ENCODE data around the gene TECTB.

DNA sequence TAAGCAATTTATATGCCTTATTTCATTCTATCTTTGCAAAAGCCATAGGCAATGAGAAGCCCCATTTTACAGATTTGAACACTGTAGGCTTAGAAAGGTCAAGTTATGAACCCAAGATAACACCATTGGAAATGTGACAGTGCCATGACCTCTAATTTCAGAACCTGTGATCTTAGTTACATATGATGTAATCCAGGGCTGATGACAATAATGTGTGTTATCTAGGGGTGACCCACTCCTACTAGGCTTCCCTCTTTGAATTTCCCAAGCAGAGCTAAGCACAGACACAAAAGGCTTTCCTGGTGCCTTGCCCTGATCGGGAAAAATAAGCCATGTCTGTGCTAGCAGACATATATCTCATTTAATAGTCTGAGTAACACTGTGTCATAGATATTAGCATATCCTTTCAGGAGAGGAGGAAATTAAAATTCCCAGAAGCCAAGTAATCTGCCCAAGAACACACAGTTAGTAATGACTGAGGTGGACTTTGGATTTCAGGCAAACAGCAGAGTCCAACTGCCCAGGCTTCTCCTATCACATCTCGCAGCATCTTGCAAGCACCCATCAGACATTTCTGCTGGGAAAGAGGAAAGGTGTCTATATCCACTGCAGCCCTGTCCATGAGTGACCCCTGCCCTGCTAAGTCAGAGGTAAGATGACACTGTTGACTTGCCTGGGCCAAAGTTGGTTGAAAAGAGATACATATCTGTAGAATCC is 2.8 kb upstream of the TECTB start:
- TF ChIP-seq, protein P1, sequence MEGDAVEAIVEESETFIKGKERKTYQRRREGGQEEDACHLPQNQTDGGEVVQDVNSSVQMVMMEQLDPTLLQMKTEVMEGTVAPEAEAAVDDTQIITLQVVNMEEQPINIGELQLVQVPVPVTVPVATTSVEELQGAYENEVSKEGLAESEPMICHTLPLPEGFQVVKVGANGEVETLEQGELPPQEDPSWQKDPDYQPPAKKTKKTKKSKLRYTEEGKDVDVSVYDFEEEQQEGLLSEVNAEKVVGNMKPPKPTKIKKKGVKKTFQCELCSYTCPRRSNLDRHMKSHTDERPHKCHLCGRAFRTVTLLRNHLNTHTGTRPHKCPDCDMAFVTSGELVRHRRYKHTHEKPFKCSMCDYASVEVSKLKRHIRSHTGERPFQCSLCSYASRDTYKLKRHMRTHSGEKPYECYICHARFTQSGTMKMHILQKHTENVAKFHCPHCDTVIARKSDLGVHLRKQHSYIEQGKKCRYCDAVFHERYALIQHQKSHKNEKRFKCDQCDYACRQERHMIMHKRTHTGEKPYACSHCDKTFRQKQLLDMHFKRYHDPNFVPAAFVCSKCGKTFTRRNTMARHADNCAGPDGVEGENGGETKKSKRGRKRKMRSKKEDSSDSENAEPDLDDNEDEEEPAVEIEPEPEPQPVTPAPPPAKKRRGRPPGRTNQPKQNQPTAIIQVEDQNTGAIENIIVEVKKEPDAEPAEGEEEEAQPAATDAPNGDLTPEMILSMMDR (IDR thresholded peaks at IDR 0.05), result no peak
- TF ChIP-seq, protein P2, sequence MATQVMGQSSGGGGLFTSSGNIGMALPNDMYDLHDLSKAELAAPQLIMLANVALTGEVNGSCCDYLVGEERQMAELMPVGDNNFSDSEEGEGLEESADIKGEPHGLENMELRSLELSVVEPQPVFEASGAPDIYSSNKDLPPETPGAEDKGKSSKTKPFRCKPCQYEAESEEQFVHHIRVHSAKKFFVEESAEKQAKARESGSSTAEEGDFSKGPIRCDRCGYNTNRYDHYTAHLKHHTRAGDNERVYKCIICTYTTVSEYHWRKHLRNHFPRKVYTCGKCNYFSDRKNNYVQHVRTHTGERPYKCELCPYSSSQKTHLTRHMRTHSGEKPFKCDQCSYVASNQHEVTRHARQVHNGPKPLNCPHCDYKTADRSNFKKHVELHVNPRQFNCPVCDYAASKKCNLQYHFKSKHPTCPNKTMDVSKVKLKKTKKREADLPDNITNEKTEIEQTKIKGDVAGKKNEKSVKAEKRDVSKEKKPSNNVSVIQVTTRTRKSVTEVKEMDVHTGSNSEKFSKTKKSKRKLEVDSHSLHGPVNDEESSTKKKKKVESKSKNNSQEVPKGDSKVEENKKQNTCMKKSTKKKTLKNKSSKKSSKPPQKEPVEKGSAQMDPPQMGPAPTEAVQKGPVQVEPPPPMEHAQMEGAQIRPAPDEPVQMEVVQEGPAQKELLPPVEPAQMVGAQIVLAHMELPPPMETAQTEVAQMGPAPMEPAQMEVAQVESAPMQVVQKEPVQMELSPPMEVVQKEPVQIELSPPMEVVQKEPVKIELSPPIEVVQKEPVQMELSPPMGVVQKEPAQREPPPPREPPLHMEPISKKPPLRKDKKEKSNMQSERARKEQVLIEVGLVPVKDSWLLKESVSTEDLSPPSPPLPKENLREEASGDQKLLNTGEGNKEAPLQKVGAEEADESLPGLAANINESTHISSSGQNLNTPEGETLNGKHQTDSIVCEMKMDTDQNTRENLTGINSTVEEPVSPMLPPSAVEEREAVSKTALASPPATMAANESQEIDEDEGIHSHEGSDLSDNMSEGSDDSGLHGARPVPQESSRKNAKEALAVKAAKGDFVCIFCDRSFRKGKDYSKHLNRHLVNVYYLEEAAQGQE (IDR thresholded peaks at IDR 0.05; ENCODE audit: insufficient read depth in 1 of 2, low read depth in 2 of 2, low read length in 1 of 2), result no peak
- TF ChIP-seq TCF7L2 (IDR thresholded peaks at IDR 0.05; ENCODE audit: low read depth, low read length) (no peak), POLR2AphosphoS5 (IDR thresholded peaks at IDR 0.05; ENCODE audit: low read depth, low read length) (no peak)

Measured in Panc1 (cell line).